Upper lobe of right lung (tissue), 1 donor: ENCODE data around the gene PSMB8. TPM values are rescaled to one million over a fixed set of nuclear protein-coding genes. Genes with fewer than 3 reads are reported as not detected.

Experiments used
- ATAC-seq: fragments of 200-7000 bp; cut with Tn5 transposase; one replicate; pipeline ENCODE4 v1.9.1; 2020; ENCODE audit warnings: mild to moderate bottlenecking, moderate library complexity
- DNase-seq: peaks from one replicate; pipeline ENCODE4 v3.0.0-alpha.2; 2020
- H3K27ac ChIP-seq: fragments of 200-600 bp; one replicate; pipeline ENCODE4 v1.8.0; 2022
- H3K27me3 ChIP-seq: fragments of 200-600 bp; one replicate; pipeline ENCODE4 v1.8.0; 2022; ENCODE audit warnings: mild to moderate bottlenecking
- H3K36me3 ChIP-seq: fragments of 200-600 bp; one replicate; pipeline ENCODE4 v1.8.0; 2022
- H3K4me1 ChIP-seq: fragments of 200-600 bp; one replicate; pipeline ENCODE4 v1.8.0; 2022
- H3K4me3 ChIP-seq: fragments of 200-600 bp; one replicate; pipeline ENCODE4 v1.8.0; 2022; ENCODE audit warnings: mild to moderate bottlenecking
- H3K9me3 ChIP-seq: fragments of 200-600 bp; one replicate; pipeline ENCODE4 v1.8.0; 2022
- intact Hi-C: fragments of 100-400 bp; cut with DNase I; formaldehyde crosslinking; loops from one replicate; pipeline ENCODE4 v1.11.0; 2022
- total RNA-seq: library from RNA; stranded (reverse); fragmentation: NEBNext Ultra II Directional; extraction: Animal tissue kit (Norgen Biotek cat#: 25700); gene quantifications from one replicate; pipeline ENCODE4 v1.2.1, GENCODE V29; 2021
- TF ChIP-seq, protein P1 (sequence below): fragments of 200-600 bp; IDR thresholded peaks from one replicate; pipeline ENCODE4 v1.8.0; 2022; ENCODE audit warnings: antibody characterized with exemption
- donor health status: DM: no; HTN: yes; CAD: no; lungs with severe emphysema.

PSMB8 gene
- total RNA-seq, 1 donor from 2014 or later = 86.9 TPM

DNA sequence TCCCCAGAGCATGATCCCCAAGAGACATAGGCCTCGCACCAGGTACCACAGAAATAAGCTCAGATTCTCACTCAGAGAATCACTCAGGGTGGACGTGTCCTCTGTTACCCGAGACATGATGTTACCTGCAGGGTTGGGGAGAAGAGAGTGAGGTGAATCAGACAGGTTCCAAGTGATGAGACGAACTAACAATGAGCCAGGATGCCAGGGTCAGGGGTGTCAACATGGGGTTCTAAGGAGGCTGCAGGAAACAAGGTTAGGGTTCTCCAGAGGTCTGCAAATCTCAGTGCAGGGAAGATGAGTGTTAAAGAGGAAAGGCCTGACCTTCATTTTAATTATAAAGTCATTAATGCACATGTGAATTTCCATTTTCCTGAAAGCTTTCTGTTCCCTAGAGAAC is 7.2 kb upstream of the PSMB8 start:
- Histone ChIP-seq H3K4me3 (peak overlapping the region; percentile 11), H3K27ac (no peak overlapping the region), H3K9me3 (no peaks in the 10 kb centered on the region), H3K4me1 (peaks cover 36% of the 10 kb centered on the region), H3K36me3 (peaks cover 56% of the 10 kb centered on the region), H3K27me3 (no peaks in the 10 kb centered on the region)
- ATAC-seq (no peak), DNase-seq (no peak)
- intact Hi-C loops = no loop called here
- TF ChIP-seq, protein P1, sequence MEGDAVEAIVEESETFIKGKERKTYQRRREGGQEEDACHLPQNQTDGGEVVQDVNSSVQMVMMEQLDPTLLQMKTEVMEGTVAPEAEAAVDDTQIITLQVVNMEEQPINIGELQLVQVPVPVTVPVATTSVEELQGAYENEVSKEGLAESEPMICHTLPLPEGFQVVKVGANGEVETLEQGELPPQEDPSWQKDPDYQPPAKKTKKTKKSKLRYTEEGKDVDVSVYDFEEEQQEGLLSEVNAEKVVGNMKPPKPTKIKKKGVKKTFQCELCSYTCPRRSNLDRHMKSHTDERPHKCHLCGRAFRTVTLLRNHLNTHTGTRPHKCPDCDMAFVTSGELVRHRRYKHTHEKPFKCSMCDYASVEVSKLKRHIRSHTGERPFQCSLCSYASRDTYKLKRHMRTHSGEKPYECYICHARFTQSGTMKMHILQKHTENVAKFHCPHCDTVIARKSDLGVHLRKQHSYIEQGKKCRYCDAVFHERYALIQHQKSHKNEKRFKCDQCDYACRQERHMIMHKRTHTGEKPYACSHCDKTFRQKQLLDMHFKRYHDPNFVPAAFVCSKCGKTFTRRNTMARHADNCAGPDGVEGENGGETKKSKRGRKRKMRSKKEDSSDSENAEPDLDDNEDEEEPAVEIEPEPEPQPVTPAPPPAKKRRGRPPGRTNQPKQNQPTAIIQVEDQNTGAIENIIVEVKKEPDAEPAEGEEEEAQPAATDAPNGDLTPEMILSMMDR = no peak

DNA sequence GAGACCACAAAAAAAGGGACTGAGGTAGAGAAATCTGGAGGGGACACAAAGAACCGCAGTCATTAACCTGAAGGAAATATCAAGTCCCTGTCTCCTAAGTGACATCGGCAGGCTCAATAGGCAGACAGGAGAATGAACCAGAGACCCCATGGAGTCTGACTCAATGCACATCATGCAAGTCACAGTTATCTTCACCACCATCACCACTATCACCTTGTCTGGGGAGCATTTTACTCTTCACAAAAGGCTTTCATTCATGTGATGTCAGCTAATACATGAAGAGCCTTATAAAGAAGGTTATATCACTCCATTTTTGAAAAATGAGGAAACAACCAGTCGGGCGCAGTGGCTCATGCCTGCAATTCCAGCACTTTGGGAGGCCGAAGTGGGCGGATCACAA is 5.3 kb upstream of the PSMB8 start:
- no peak overlapping the region for H3K4me3 ChIP-seq
- TF ChIP-seq, protein P1 = no peak
- ATAC-seq (no peak), DNase-seq (no peak)
- H3K4me1 ChIP-seq = peaks cover 45% of the 10 kb centered on the region
- intact Hi-C loops = no loop called here
- H3K9me3 ChIP-seq = no peaks in the 10 kb centered on the region
- H3K36me3 ChIP-seq = peaks cover 60% of the 10 kb centered on the region
- H3K27me3 ChIP-seq = no peaks in the 10 kb centered on the region
- H3K27ac ChIP-seq = no peak overlapping the region

DNA sequence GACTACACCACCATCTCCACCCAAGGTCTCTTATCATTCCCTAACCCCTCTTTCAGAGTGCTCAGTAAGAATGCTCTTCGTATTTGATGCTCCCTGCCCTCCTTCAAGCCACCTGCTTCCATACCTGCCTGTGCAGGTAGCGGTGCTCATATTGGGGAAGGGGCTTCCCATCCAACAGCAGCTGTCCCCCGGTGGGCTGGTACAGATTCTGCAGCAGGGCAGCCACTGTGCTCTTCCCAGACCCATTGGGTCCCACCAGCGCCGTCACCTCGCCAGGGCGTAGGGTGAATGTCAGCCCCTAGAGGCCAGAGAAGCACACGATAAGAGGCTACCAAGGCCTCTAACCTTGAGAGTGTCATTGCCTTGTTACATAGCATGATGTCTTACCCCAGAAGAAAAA is 3.9 kb upstream of the PSMB8 start:
- no peak overlapping the region for H3K4me3 ChIP-seq
- no peak for DNase-seq
- no peaks in the 10 kb centered on the region for H3K27me3 ChIP-seq
- H3K36me3 ChIP-seq = peaks cover 60% of the 10 kb centered on the region
- intact Hi-C loops = no loop called here
- TF ChIP-seq, protein P1 = no peak
- ATAC-seq = no peak
- no peaks in the 10 kb centered on the region for H3K9me3 ChIP-seq
- no peak overlapping the region for H3K27ac ChIP-seq
- peaks cover 50% of the 10 kb centered on the region for H3K4me1 ChIP-seq

DNA sequence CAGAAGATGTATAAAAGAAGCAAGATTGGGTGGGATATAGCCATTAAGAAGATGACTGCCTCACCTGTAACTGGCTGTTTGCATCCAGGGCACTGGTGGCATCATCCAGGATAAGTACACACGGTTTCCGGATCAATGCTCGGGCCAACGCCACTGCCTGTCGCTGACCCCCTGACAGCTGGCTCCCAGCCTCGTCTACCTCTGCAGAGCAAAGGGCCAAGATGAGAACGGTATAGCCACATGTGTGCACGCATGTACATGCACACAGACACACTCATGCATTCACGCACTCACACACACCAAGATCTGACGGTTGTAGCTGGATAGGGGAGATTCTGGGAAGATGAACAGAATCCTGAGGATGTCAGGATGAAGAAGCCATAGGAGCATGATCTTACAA is 3.2 kb upstream of the PSMB8 start:
- no peaks in the 10 kb centered on the region for H3K27me3 ChIP-seq
- H3K4me3 ChIP-seq = no peak overlapping the region
- H3K9me3 ChIP-seq = no peaks in the 10 kb centered on the region
- DNase-seq (no peak), ATAC-seq (no peak)
- peaks cover 67% of the 10 kb centered on the region for H3K36me3 ChIP-seq
- H3K4me1 ChIP-seq = peaks cover 54% of the 10 kb centered on the region
- TF ChIP-seq, protein P1 = no peak
- intact Hi-C loops = no loop called here
- no peak overlapping the region for H3K27ac ChIP-seq

DNA sequence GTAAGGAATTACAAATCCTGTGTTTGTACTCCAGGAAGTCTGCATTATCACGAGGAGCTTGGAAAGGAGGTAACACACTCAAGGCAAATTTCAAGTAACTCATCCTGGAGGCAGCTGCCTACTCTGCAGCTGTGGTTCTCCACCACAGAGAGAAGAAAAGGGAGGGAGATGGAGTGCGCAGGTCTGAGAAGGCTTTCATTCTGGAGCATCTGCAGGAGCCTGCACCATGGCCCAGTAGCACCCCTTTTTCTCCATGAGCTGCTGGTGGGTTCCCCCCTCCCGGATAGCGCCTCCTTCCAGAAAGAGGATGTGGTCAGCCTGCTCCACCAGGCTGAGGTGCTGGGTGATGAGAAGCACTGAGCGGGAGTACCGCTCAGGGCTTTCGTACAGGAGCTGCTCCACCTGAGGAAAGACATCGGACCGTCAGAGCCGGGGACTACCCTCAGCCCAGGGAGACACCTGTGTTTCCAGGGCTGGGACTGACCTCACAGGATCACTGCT is 1.6 kb upstream of the PSMB8 start:
- TF ChIP-seq, protein P1 = no peak
- DNase-seq = no peak
- intact Hi-C loops = no loop called here
- Histone ChIP-seq H3K36me3 (peaks cover 71% of the 10 kb centered on the region), H3K4me3 (peak overlapping the region; percentile 94), H3K27ac (peak overlapping the region; percentile 98), H3K9me3 (no peaks in the 10 kb centered on the region), H3K27me3 (no peaks in the 10 kb centered on the region), H3K4me1 (peaks cover 39% of the 10 kb centered on the region)
- ATAC-seq = peak; percentile 10

DNA sequence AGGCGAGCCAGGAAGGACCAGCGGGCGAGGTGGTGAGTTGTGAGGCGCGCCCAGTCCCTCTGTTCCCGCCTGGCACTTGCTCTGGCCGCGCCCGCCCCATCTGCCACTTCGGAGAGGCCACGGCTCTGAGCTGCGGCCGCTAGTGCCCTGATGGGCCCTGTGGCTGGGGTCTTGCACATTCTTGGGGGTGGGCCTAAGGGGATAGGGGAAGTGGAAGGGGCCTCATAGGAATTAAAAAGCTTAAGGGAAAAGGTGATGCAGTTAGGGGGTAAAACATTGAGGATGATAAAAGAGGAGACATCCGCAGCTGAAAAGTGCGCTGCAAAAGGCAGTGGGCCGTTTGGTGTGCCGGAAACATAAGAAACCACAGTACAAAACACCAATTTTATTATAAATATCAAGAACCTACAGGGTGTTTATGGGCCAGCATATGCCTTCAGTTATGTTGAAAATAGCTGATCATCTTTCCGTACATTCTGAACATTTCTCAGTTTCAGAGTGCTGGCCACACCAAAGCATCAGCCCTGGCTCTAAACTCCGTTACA is 1.1 kb upstream of the PSMB8 start:
- Histone ChIP-seq H3K4me1 (peaks cover 39% of the 10 kb centered on the region), H3K27me3 (no peaks in the 10 kb centered on the region), H3K4me3 (peak overlapping the region; percentile 94), H3K36me3 (peaks cover 70% of the 10 kb centered on the region), H3K9me3 (no peaks in the 10 kb centered on the region), H3K27ac (peak overlapping the region; percentile 98)
- TF ChIP-seq, protein P1 = no peak
- intact Hi-C loops = no loop called here
- ATAC-seq (no peak), DNase-seq (no peak)
